ENCODE results near the gene SLC27A1. TPM values are rescaled to one million over a fixed set of nuclear protein-coding genes. Genes with fewer than 3 reads are reported as not detected.
"Not testable (repeated sequence)": the region's sequence is repeated elsewhere in the genome, so short reads cannot be mapped to it uniquely, and the experiment has no call there.

Gene SLC27A1
- total RNA-seq, 4 donors from 2014 or later: 25.3 to 40.7 (median 28.1) TPM

DNA sequence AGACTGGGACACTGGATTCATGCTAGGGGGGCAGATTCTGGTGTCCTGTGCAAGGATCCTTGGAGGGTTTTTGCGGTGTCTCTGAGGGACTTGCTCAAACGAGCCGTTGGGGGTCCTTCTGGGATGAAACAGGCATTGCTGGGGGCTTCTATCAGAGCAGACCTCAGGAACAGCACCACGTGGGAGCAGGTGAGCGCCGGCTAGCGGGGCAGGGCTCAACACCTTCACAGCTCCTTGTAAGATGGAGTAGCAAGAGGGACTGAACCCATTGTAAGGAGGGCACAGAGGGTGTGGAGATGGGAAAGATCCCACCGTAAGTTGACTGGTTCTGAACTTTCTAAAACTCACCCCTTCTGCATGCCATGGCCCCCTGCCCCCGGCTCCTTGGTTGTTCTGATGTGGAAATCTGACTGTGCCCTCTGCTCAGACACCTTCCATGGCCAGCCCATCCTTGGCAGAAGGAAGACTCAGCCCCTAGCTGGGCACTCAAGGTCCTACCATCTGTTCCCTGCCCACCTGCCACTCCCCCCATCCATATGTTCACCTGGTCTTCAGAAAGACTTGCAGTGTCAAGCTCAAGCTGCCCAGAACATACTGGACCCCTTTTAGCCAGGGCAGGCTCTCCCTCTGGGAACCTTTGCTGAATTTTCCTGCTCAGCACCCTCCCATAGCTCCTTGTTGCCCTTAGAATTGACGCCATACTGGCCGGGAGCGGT lies 1.2 kb downstream of the SLC27A1 start:
- no peaks in the 10 kb centered on the region for H3K36me3 ChIP-seq
- H3K9me3 ChIP-seq: no peaks in the 10 kb centered on the region
- no peak overlapping the region for H3K27ac ChIP-seq
- peak in 1 of 2 donors; percentile 20 for DNase-seq
- no peak overlapping the region for H3K4me3 ChIP-seq (replicated peaks in 1 of 3)
- WGBS, 2 donors: 51 to 56% methylated on average over 12 of the region's 12 CpGs
- H3K27me3 ChIP-seq: no peaks in the 10 kb centered on the region
- no peak for TF ChIP-seq POLR2A (IDR thresholded peaks at IDR 0.05)
- TF ChIP-seq, protein P1, sequence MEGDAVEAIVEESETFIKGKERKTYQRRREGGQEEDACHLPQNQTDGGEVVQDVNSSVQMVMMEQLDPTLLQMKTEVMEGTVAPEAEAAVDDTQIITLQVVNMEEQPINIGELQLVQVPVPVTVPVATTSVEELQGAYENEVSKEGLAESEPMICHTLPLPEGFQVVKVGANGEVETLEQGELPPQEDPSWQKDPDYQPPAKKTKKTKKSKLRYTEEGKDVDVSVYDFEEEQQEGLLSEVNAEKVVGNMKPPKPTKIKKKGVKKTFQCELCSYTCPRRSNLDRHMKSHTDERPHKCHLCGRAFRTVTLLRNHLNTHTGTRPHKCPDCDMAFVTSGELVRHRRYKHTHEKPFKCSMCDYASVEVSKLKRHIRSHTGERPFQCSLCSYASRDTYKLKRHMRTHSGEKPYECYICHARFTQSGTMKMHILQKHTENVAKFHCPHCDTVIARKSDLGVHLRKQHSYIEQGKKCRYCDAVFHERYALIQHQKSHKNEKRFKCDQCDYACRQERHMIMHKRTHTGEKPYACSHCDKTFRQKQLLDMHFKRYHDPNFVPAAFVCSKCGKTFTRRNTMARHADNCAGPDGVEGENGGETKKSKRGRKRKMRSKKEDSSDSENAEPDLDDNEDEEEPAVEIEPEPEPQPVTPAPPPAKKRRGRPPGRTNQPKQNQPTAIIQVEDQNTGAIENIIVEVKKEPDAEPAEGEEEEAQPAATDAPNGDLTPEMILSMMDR (IDR thresholded peaks at IDR 0.05): no peak
- H3K4me1 ChIP-seq: peaks cover 32 to 34% of the 10 kb centered on the region in 2 donors
- intact Hi-C loops (cut with DNase I): loop anchor here (5.0 kb wide), 1 partner anchor 41 kb away; the partner anchor contains the start of gene PGLS

- 92 to 96% methylated on average over 9 of the region's 9 CpGs for WGBS, 2 donors
- no peak for TF ChIP-seq POLR2A (IDR thresholded peaks at IDR 0.05)
- TF ChIP-seq, protein P1 (IDR thresholded peaks at IDR 0.05): no peak
- H3K4me1 ChIP-seq: peaks cover 28 to 30% of the 10 kb centered on the region in 2 donors
- no peak overlapping the region for H3K4me3 ChIP-seq (replicated peaks in 1 of 3)
- no peak overlapping the region for H3K27ac ChIP-seq
- H3K36me3 ChIP-seq: no peaks in the 10 kb centered on the region
- no peaks in the 10 kb centered on the region for H3K27me3 ChIP-seq
- no peaks in the 10 kb centered on the region for H3K9me3 ChIP-seq
- no peak for DNase-seq
- intact Hi-C loops (cut with DNase I): loop anchor here (5.0 kb wide), 1 partner anchor 39 kb away; the partner anchor contains the start of gene PGLS
Observed at GRCh38 chr19:17473041-17473440, 2.7 kb downstream of the SLC27A1 start.

DNA sequence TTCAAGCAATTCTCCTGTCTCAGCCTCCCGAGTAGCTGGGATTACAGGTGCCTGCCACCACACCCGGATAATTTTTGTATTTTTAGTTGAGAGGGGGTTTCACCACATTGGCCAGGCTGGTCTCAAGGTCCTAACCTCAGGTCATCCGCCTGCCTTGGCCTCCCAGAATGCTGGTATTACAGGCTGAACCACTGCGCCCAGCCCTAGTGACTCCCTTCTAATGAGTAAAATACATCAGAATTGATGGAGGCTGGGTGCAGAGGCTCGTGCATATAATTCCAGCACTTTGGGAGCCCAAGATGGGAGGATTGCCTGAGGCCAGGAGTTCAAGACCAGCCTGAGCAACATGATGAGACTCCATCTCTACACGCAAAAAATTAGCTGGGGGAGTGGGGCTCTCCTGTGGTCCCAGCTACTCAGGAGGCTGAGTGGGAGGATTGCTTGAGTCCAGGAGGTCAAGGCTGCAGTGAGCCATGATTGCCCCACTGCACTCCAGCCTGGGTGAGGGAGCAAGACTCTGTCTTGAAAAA lies 4.8 kb downstream of the SLC27A1 start:
- DNase-seq; H3K9me3 ChIP-seq; H3K27me3 ChIP-seq; intact Hi-C loops (cut with DNase I); H3K36me3 ChIP-seq; H3K4me3 ChIP-seq (replicated peaks in 1 of 3): not testable (repeated sequence)
- Histone ChIP-seq H3K4me1 (peaks cover 16 to 19% of the 10 kb centered on the region in 2 donors), H3K27ac (peak overlapping the region in 1 of 3 donors; percentile 41)
- 73 to 79% methylated on average over 6 of the region's 6 CpGs for WGBS, 2 donors

DNA sequence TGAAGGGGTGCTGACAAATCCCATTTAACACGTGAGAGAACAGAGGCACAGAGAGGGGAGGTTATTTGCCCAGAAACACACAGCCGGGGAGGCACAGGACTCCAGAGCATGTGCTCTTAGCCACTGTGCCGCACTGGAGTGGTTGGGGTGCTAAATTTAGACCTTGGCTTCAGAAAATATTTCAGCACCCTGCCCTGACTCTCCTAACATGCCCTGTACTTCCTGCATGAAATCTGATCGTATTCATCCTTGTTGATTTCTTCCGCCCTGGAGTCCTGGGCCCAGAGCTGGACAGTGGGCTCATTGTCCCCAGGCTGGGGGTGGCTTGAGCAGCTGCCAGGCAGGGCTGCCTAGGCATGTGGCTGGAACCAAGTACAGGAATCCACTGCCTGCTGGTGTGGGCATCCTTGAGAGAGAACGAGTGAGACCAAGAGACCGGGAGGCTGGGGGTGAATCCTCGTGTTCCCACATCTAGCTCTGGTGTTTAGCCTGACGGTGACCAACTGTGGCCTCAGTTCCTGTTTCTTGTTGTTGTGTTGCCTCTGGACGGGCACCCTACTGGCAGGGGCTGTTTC lies 5.3 kb downstream of the SLC27A1 start:
- H3K4me3 ChIP-seq (replicated peaks in 1 of 3): no peak overlapping the region
- DNase-seq: peak; percentile 48 to 52
- no peaks in the 10 kb centered on the region for H3K27me3 ChIP-seq
- no peaks in the 10 kb centered on the region for H3K9me3 ChIP-seq
- 39 to 51% methylated on average over 10 of the region's 10 CpGs for WGBS, 2 donors
- intact Hi-C loops (cut with DNase I): no loop called here
- peak overlapping the region in 1 of 3 donors; percentile 41 for H3K27ac ChIP-seq
- H3K36me3 ChIP-seq: no peaks in the 10 kb centered on the region
- H3K4me1 ChIP-seq: peaks cover 16 to 19% of the 10 kb centered on the region in 2 donors
- no peak for TF ChIP-seq POLR2A (IDR thresholded peaks at IDR 0.05)
- TF ChIP-seq, protein P1 (IDR thresholded peaks at IDR 0.05): no peak

GRCh38 chr19:17479325-17479791 lies 9.0 kb downstream of the SLC27A1 start:
- peaks cover 9 to 11% of the 10 kb centered on the region in 2 donors for H3K4me1 ChIP-seq
- no peaks in the 10 kb centered on the region for H3K27me3 ChIP-seq
- no peaks in the 10 kb centered on the region for H3K9me3 ChIP-seq
- no peak for TF ChIP-seq POLR2A (IDR thresholded peaks at IDR 0.05)
- TF ChIP-seq, protein P1 (IDR thresholded peaks at IDR 0.05): no peak
- H3K27ac ChIP-seq: no peak overlapping the region
- no peaks in the 10 kb centered on the region for H3K36me3 ChIP-seq
- intact Hi-C loops (cut with DNase I): no loop called here
- DNase-seq: no peak
- WGBS, 2 donors: 63 to 72% methylated on average over 6 of the region's 6 CpGs
- H3K4me3 ChIP-seq (replicated peaks in 1 of 3): no peak overlapping the region
